ENCODE measurements around the gene DHODH.
"Not testable (repeated sequence)": the region's sequence is repeated elsewhere in the genome, so short reads cannot be mapped to it uniquely, and the experiment has no call there.

The DHODH gene

GRCh38 chr16:72008424-72009216 lies at the start of gene DHODH:
Gene DHODH, plus strand, starts transcription at chr16:72008744. Its CDS starts 21 bp downstream, at chr16:72008765.
- DNase-seq, result peak; percentile 99

- peak; percentile 83 for DNase-seq
These were observed 47.2 kb upstream of the DHODH start for GRCh38 chr16:71961066-71962039.

GRCh38 chr16:71963125-71963875 lies 45.2 kb upstream of the DHODH start:
- DNase-seq, result no peak

GRCh38 chr16:71965223-71965622 lies 43.3 kb upstream of the DHODH start:
- no peak for DNase-seq

- DNase-seq, result no peak
These were observed 41.6 kb upstream of the DHODH start for GRCh38 chr16:71966932-71967331.

GRCh38 chr16:71969353-71969752 lies 39.2 kb upstream of the DHODH start:
- DNase-seq, result no peak

GRCh38 chr16:71971571-71971970 lies 37.0 kb upstream of the DHODH start:
- no peak for DNase-seq

- no peak for DNase-seq
These were observed 36.2 kb upstream of the DHODH start for GRCh38 chr16:71972356-71972755.

- DNase-seq, result no peak
These were observed 35.5 kb upstream of the DHODH start for GRCh38 chr16:71973001-71973400.

- DNase-seq, result no peak
These were observed 34.3 kb upstream of the DHODH start for GRCh38 chr16:71974068-71974818.

- DNase-seq, result no peak
These were observed 23.1 kb upstream of the DHODH start for GRCh38 chr16:71985262-71985974.

- DNase-seq, result no peak
These were observed 22.4 kb upstream of the DHODH start for GRCh38 chr16:71986131-71986530.

GRCh38 chr16:71995038-71995437 lies 13.5 kb upstream of the DHODH start:
- DNase-seq, result no peak

GRCh38 chr16:71997578-71997977 lies 11.0 kb upstream of the DHODH start:
- not testable (repeated sequence) for DNase-seq

- DNase-seq, result no peak
These were observed 7.2 kb upstream of the DHODH start for GRCh38 chr16:72001180-72001874.

- no peak for DNase-seq
These were observed 5.9 kb upstream of the DHODH start for GRCh38 chr16:72002619-72003018.

- not testable (repeated sequence) for DNase-seq
These were observed 500 bp upstream of the DHODH start for GRCh38 chr16:72008065-72008423.

GRCh38 chr16:72009779-72010178 lies 1.2 kb downstream of the DHODH start:
- no peak for DNase-seq

GRCh38 chr16:72012607-72013006 lies 4.1 kb downstream of the DHODH start:
- DNase-seq, result no peak

- no peak for DNase-seq
These were observed 4.8 kb downstream of the DHODH start for GRCh38 chr16:72013389-72013788.

Measured in left hindlimb (tissue), 1 donor.